GM21423 (cell line): ENCODE data around the gene TCEA2.
A peak's percentile ranks its signal among the peaks of the same experiment; 100 is the strongest.

Experiments
- ATAC-seq: cut with Tn5 transposase; IDR thresholded peaks from one replicate; pipeline ENCODE4 v1.9.1; 2021; ENCODE audit warnings: mild to moderate bottlenecking, moderate library complexity; ENCODE audit not compliant: unreplicated experiment

Gene TCEA2

DNA sequence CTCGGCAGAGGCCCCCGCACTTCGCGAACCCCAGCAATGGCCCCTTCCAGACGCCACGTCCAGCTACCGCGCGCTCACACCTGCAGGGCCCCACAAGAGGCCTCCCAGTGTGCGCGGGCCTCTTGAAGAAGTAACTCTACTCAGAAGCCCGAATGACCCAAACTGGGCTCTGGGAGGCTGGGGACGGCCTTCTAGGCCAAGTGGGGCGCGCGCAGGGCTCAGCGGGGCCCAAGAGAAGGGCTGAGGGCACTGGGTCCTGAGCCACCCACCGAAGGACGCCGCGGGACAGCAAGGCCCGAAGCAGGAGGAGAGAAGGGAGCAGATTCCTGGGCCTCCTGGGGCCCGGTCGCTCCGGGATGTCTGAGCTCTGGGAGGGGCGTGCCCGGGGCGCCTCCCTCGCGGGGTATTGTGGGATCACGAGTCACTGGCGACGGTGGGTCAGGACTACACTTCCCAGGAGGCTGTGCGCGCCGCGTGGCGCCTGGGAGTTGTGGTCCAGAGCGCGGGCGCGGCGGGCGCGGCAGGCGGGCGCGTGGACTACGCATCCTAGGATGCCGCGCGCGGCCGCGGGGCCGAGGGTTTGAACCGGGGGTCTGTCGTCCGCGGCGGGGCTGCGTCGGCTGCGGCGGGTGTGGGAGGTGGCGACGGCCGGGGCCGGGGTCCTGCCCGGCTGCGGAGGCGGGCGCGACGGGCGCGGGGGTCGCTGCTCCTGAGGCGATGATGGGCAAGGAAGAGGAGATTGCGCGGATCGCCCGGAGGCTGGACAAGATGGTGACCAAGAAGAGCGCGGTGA lies at the start of gene TCEA2:
Gene TCEA2, plus strand, starts transcription at position 603 of the 793 bp plus-strand sequence. Its CDS starts 115 bp downstream, at position 718.
- peak; percentile 64 for ATAC-seq

DNA sequence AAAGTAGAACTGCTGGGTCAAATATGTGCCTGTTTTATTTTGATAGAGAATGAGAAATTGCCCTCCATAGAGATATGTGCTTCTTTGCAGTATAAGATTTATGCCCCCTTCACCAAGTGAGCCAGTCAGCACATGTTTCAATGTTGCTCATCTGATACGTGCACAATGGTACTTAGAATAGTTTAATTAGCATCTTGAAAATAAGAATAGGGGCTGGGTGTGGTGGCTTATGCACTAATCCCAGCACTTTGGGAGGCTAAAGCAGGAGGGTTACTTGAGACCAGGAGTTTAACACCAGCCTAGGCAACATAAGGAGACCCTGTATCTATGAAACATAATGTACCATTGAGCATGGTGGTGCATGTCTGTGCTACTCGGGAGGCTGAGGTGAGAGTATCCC lies 47.4 kb upstream of the TCEA2 start:
- no peak for ATAC-seq

- no peak for ATAC-seq
Observed at GRCh38 chr20:64021124-64021975, 41.6 kb upstream of the TCEA2 start.

DNA sequence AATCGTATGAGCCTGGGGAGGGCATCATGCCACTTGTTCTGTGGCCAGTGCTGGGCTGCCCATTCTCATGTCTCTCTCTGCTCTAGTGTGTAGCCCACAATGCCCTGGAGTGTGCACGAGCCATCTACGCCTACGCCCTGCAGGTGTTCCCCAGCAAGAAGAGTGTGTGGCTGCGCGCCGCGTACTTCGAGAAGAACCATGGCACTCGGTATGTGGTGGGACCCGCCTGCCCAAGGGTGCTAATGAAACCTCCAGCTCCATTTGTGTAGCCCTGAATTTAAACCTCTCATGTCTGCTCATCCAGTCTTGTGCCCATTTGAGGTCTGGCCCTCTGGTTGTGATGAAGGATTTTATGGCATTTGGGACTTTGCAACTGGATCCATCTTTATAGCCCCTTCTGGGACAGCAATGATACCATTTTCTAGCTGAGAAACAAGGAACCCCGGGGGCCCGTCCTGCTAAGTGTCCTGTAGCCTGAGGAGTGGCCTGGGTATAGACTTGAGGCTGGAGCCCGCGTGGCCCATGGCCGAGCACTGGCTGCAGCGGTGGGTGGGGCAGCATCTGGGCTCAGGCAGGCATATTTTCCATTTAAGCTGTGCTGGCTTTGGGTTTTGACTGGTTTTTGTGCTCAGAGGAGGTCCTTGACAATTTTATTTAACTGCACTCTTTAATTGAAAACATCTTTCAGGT lies 40.2 kb upstream of the TCEA2 start:
- ATAC-seq, result no peak

GRCh38 chr20:64023361-64024140 lies 39.4 kb upstream of the TCEA2 start:
- no peak for ATAC-seq

GRCh38 chr20:64024141-64024990 lies 38.6 kb upstream of the TCEA2 start:
- ATAC-seq, result no peak

- no peak for ATAC-seq
Observed at GRCh38 chr20:64025101-64025825, 37.7 kb upstream of the TCEA2 start.

- no peak for ATAC-seq
Observed at GRCh38 chr20:64025826-64026412, 37.1 kb upstream of the TCEA2 start.

DNA sequence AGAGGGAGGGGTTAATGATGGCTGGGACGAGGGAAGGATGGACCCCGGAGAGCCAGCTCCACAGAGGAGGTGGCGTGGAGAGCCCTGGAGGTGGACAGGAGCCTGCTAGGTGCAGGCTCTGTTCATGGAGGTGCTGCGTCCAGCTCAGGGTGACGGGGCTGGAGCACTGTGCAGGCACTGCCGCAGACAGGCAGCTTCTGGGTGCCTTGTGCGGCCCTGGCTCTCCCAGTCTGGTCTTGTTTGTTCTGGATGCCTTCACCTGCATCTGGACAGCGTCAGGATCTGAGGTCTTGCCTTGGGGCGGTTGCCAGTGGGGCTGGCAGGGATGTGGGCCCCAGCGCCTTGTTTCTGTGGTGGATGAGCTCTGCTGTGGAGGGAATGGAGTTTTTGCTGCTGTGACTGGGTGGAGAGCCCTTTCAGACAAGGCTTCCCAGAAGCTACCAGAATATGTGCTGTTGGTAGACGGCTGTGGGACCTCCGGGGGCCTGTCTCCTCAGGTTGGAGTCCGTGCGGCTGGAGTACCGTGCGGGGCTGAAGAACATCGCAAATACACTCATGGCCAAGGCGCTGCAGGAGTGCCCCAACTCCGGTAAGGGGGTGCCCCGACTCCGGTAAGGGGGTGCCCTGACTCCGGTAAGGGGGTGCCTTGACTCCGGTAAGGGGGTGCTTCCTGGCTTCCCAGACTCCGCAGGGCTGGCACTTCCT lies 34.9 kb upstream of the TCEA2 start:
- no peak for ATAC-seq

DNA sequence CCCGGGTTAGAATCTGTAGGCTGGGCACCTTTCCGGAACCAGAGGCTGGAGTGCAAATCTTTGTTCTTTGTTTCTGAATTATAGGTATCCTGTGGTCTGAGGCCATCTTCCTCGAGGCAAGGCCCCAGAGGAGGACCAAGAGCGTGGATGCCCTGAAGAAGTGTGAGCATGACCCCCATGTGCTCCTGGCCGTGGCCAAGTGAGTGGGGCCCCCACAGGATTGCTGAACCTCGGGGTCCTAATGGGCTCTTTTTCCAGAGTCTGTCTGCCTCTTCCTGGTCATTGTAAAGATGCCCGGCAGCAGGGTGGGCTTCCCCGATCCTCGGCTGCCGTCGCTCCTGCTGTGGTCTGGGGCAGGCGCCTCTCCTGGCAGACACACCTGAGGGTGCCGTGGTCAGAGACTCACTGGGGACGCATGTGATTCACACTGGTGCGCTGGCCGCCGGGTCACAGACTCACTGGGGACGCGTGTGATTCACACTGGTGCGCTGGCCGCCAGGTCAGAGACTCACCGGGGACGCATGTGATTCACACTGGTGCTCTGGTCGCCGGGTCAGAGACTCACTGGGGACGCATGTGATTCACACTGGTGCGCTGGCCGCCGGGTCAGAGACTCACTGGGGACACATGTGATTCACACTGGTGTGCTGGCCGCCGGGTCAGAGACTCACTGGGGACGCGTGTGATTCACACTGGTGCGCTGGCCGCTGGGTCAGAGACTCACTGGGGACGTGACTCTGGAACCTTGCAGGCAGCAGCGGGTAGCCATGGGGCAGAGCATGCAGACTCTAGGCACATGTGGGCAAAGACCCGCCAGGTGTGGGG lies 33.5 kb upstream of the TCEA2 start:
- ATAC-seq, result no peak

GRCh38 chr20:64030371-64031134 lies 32.4 kb upstream of the TCEA2 start:
- no peak for ATAC-seq

- ATAC-seq, result no peak
Observed at GRCh38 chr20:64031822-64032314, 31.1 kb upstream of the TCEA2 start.

DNA sequence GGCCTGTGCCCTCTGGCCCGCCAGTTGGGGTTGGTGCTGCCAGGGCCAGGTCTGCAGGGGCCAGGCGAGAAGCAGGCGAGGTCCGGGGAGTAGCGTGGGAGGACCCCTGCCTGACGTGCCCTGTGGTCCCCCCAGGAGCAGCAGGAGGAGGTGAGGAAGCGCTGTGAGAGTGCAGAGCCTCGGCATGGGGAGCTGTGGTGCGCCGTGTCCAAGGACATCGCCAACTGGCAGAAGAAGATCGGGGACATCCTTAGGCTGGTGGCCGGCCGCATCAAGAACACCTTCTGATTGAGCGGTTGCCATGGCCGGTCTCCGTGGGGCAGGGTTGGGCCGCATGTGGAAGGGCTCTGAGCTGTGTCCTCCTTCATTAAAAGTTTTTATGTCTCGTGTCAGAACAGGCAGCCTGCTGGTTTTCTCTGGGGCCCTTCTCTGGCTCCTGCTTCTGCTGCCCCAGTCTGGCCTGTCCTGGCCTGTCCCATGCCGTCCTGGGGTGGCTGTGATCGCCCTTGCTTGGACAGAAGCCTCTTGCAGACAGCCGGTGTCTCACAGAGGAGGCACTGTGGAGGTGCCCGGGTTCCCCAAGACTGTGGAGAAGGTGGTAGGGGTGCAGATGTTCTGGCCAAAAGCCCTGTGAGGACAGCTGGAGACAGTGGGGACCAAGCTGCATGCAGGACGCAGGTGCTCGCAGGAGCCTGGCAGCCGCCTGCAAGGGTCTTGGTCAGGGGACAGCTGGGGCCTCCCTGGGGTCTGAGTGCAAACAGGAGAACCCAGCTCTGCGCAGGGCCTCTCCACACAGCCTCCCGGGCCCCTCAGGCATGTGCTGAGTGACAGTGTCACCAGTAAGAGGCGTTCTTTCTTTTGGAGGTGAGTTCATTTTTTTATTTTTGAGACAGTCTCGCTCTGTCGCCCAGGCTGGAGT lies 30.0 kb upstream of the TCEA2 start:
- ATAC-seq, result no peak

DNA sequence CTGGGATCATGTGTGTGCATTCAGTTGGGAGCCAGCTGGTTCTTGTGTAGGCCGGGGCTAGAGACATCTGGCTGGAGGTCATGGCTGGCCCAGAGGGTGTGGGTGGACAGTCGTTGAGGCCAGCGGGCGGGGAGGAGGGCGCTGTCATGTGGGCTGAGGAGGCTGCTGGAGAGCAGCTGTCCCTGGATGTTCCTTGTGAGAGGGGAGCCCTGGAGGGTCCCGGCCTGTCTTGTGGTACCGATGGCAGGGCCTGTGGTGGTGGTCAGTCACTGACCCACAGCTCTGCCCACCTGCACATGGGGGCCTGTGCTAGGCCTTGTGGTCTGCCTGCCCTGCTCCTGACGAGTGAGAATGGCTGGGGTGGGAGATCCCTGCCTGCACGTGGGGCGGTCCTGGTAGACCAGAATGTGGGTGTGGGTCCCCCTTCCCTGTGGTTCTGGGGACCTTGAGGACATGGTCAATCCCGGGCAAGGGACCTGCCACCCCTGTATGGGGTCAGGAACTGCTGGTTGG lies 29.0 kb upstream of the TCEA2 start:
- ATAC-seq, result no peak
